ENCODE results near the gene ITGA2B.

- no peak for TF ChIP-seq POLR2AphosphoS5 (IDR thresholded peaks at IDR 0.05)
- no peak for TF ChIP-seq CTCF (IDR thresholded peaks at IDR 0.05)
These were observed 56.1 kb downstream of the ITGA2B start for GRCh38 chr17:44333371-44333770.
